ENCODE results near the gene SLC8B1. TPM values are rescaled to one million over a fixed set of nuclear protein-coding genes. Genes with fewer than 3 reads are reported as not detected.
A peak's percentile ranks its signal among the peaks of the same experiment; 100 is the strongest.

SLC8B1 gene
- total RNA-seq, 2 donors from 2014 or later: 25.2 to 44.2 TPM

DNA sequence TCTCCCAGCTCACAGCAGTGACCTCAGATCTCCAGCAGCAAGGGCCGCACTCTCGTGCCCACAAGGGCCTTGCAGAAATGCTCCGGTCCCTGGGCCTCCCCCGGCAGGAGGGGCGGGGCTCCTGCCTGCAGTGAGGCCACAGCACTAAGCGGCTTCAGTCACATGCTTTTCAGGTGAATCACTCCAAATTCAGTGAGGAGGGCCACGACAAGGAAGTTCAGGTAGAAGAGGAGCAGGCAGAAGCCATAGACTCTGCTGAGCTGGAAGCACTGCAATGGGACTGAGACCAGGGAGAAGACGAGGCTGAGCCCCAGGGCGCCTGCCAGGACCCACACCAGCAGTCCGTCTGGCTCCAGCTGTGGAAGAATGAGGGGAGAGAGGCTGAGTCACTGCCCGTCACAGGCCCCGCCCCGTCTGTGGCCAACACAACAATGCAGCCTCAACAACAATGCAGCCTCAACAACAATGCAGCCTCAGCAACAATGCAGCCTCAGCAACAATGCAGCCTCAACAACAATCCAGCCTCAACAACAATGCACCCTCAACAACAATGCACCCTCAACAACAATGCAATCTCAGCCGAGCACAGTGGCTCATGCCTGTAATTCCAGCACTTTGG lies 35.2 kb downstream of the SLC8B1 start:
- 60 to 79% methylated on average over 3 to 14 of the region's 14 CpGs for WGBS, 2 donors
- Histone ChIP-seq H3K9me3 (no peaks in the 10 kb centered on the region), H3K4me3 (no peak overlapping the region), H3K36me3 (replicated peaks in 1 of 2; ENCODE audit: insufficient read depth in 1 of 2, low read depth in 2 of 2) (peaks cover 0 to 11% of the 10 kb centered on the region in 2 donors), H3K27ac (peak overlapping the region; percentile 42 to 64 (median 50)), H3K4me1 (peaks cover 13% of the 10 kb centered on the region), H3K27me3 (no peaks in the 10 kb centered on the region)
- ATAC-seq (peak; percentile 77), DNase-seq (peak; percentile 46 to 71 (median 58))
- intact Hi-C loops (cut with DNase I): no loop called here
- no peak for TF ChIP-seq POLR2A (IDR thresholded peaks at IDR 0.05)
- TF ChIP-seq, protein P1, sequence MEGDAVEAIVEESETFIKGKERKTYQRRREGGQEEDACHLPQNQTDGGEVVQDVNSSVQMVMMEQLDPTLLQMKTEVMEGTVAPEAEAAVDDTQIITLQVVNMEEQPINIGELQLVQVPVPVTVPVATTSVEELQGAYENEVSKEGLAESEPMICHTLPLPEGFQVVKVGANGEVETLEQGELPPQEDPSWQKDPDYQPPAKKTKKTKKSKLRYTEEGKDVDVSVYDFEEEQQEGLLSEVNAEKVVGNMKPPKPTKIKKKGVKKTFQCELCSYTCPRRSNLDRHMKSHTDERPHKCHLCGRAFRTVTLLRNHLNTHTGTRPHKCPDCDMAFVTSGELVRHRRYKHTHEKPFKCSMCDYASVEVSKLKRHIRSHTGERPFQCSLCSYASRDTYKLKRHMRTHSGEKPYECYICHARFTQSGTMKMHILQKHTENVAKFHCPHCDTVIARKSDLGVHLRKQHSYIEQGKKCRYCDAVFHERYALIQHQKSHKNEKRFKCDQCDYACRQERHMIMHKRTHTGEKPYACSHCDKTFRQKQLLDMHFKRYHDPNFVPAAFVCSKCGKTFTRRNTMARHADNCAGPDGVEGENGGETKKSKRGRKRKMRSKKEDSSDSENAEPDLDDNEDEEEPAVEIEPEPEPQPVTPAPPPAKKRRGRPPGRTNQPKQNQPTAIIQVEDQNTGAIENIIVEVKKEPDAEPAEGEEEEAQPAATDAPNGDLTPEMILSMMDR (IDR thresholded peaks at IDR 0.05): no peak

DNA sequence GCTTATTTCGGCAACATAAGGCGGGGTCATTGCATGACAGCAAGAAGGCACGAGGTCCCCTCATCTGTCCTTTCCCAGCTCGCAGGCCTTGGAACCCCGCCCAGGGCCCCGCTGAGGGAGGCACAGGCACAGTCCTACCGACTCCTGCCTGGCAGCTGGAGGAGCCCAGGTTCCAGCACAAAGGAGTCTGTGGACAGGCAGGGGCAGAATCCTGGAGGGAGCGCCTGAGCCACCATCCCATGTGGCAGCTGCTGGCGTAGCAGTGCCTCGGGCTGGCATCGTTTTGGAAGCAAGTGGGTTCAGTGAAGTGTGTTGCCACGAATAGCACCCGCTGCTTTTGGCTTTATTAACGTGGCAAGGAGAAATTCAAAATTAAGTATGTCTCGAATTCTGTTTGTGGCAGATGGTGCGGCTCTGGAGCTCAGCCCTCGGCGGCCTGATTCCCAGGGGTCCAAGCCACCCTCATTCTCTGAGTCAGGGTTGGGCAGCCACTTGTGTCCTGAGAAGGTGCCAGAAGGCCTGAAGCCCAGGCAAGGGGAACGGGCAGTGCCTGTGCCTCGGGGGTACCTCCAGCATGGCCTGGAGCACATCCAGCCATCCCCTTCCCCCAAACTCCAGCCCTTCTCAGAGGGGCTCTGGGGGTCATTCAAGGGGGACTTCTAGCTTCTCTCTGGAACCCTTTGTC lies 35.9 kb downstream of the SLC8B1 start:
- ATAC-seq: no peak
- intact Hi-C loops (cut with DNase I): no loop called here
- peak in 2 of 4 donors; percentile 34 to 41 for DNase-seq
- WGBS, 2 donors: 79 to 80% methylated on average over 16 to 20 of the region's 20 CpGs
- Histone ChIP-seq H3K4me3 (no peak overlapping the region), H3K36me3 (replicated peaks in 1 of 2; ENCODE audit: insufficient read depth in 1 of 2, low read depth in 2 of 2) (peaks cover 0 to 11% of the 10 kb centered on the region in 2 donors), H3K9me3 (no peaks in the 10 kb centered on the region), H3K27ac (peak overlapping the region in 3 of 4 donors; percentile 42 to 64 (median 55)), H3K27me3 (no peaks in the 10 kb centered on the region), H3K4me1 (peaks cover 13% of the 10 kb centered on the region)
- TF ChIP-seq, protein P1 (IDR thresholded peaks at IDR 0.05): no peak
- no peak for TF ChIP-seq POLR2A (IDR thresholded peaks at IDR 0.05)

DNA sequence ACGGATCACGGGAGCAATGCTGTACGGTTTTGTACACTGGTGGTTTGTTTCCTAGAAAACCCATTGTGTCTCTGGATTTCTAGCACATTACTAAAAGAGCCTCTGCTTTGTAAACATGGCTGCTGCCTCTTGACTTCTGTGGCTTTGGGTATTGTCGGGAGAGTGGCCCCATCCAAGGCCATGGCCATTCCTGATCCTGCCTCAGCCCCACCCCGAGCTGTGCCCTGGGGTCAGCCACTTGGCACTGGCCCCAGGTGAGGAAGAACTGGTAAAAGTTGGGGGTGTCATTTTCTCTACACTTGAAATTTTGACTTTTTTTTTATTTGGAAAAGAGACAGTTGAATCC lies 36.5 kb downstream of the SLC8B1 start:
- Histone ChIP-seq H3K27ac (peak overlapping the region in 2 of 4 donors; percentile 20 to 64), H3K27me3 (no peaks in the 10 kb centered on the region), H3K36me3 (replicated peaks in 1 of 2; ENCODE audit: insufficient read depth in 1 of 2, low read depth in 2 of 2) (peaks cover 0 to 11% of the 10 kb centered on the region in 2 donors), H3K4me3 (no peak overlapping the region), H3K9me3 (no peaks in the 10 kb centered on the region), H3K4me1 (peaks cover 13% of the 10 kb centered on the region)
- intact Hi-C loops (cut with DNase I): no loop called here
- DNase-seq (no peak), ATAC-seq (no peak)
- 80 to 81% methylated on average over 5 of the region's 5 CpGs for WGBS, 2 donors
- TF ChIP-seq POLR2A (IDR thresholded peaks at IDR 0.05): peak in 1 of 3 donors; percentile 9
- TF ChIP-seq, protein P1 (IDR thresholded peaks at IDR 0.05): no peak

DNA sequence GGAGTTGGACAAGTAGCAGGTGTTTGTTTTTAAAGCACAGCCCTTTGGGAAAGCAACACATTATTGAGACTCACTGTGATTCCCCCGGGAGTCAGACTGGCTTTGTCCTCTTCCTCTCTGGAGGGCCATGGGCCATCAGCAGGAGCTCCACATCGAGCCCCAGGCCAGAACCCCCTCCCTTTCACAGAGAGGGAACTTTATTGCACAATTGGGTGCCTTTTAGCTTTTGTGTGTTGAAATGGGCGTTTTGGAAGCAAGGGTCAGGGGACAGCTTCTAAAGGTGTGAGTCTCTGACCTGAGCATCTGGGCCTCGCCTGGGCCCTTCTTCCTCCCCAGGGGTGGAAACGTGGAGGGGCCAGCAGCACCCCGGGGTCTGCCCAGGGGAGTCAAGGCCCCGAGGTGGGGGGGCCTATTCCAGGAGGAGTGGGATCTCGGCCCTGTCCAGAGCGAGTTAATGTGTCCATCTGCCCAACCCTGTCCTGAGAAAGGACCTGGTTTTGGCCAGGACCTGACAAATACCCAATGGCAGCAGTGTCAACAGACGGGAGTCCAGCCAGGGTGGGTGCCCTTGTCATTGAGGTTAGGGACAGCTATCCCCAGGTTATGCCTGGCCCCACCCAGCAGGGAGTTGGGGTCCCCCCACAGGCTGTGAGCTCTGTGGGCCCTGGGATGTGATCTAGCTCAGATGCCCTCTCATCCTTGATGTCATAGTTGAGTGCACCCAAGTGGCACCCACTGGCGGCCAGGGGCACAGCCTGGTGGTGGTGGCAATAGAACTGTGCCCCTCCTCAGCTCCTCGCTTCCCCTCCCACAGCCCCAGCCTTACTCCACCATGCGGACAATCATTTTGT lies 37.1 kb downstream of the SLC8B1 start:
- Histone ChIP-seq H3K4me1 (peaks cover 13% of the 10 kb centered on the region), H3K36me3 (replicated peaks in 1 of 2; ENCODE audit: insufficient read depth in 1 of 2, low read depth in 2 of 2) (peaks cover 5 to 17% of the 10 kb centered on the region in 2 donors), H3K27ac (peak overlapping the region in 3 of 4 donors; percentile 10 to 41 (median 33)), H3K4me3 (no peak overlapping the region), H3K9me3 (no peaks in the 10 kb centered on the region), H3K27me3 (no peaks in the 10 kb centered on the region)
- DNase-seq (no peak), ATAC-seq (no peak)
- TF ChIP-seq POLR2A (IDR thresholded peaks at IDR 0.05): no peak
- TF ChIP-seq, protein P1 (IDR thresholded peaks at IDR 0.05): no peak
- WGBS, 2 donors: 71 to 87% methylated on average over 6 to 13 of the region's 13 CpGs
- intact Hi-C loops (cut with DNase I): no loop called here
